NCI-H2081 (cell line): ENCODE measurements around the gene IMMP2L.

Experiments used
- DNase-seq, 2 experiments: peaks; one replicate each; lab custom pipeline; 2025; lab: John Stamatoyannopoulos, UW

IMMP2L gene

DNA sequence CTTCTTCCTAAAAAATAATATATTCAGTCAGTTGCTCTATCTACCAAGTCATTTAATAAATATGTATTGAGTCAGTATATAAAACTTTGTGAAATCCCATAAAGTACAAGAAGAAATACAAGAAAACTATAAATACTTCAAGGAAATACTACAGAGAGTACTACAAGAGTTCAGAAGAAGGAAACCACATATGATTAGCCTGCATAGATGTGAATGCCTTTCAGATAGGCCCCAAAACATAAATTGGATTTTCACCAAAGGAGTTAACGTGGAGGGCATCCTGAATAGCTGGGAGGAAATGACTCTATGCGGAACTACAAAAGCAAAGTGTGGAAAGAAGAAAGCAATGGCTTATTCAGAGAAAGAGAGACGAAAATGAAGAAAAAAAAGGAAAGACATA lies 351.3 kb downstream of the IMMP2L start:
- DNase-seq = no peak

DNA sequence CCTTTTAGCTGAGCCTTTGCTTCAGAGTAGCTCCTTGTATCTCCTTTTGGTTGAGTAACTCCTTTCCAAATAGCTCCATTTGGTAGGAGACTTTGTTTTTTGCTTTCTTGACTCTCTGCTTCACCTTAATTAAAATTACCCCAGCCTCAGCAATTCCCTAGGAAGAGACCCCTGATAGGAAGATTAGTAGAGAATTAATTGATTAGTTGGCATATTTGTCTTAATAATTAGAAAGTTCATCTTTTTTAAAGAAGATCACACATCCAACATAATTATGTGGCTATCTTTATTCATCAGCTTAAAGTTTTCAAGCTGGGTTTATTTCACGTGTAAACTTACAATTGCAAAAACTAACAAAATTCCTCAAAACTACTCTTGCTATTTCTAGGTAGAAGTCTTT lies 352.2 kb downstream of the IMMP2L start:
- DNase-seq = no peak

DNA sequence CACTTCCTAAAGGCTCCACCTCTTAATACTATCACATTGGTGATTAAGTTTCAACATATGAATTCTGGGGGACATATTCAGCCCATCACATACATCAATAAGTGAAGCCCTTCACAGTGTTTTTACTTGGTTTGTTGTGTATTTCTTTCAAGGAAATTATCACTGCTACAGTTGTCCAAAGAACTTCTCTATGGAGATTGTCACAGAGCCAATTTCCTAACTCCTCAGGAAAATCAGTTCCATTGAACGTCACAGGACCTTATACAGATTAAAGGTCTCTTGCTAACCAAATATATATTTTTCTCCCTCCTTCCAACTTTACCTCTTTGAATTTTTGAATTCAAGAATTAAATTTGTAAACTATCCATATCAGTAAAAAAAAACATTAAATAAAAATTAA lies 357.0 kb downstream of the IMMP2L start:
- no peak for DNase-seq

DNA sequence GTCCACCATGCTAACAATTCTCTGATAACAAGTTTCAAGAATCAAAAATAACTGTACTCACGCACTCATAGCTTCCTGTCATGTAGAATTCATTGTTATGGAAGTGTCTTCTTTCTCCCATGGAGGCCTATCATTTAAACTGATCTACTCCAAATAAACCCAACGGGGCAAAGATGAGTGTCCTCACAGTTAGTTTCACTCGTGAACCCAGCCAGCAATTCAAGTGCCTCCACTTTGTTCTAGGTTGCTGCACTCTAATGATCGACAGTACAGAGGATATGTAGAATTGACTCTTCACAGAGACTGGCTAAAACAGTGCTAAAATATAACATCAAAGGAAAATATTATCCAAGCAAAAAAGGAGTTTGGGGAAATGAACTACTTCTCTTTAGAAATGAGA lies 360.0 kb downstream of the IMMP2L start:
- no peak for DNase-seq

DNA sequence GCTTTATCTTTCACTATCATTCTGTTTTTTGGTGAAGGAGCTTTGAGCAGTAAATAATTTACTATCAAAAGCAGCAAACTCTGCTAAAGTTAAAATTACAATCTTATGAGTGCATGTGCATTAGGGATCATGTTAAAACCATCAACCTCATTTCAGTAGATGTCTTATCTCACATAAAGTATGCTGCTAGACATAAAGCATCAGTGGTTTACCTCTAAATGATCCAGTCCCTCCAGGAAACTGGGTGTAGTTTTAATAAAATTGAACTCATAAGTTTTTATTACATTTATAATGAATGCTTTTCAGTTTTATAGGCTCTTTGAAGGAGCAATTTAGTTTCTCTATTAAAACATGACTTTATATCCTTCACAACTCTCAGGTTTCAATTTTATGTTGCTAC lies 362.6 kb downstream of the IMMP2L start:
- DNase-seq = no peak

DNA sequence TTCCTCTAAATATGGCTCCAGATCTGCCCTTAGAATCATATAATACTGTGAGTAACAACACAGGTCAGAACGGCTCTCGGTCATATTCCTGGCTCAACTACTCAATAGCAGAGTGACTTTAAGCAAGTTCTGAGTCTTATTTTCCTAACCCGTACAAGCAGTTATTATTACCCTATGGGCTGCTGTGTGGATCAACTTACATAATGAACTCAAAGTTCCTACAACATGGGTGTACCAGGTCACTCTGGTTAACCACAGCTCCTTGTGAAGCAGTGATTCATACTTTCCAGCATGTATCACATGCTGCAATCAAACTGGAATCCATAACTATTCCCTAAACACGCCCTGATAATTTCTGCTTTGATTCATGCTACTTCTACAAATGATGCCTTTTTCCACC lies 364.0 kb downstream of the IMMP2L start:
- no peak for DNase-seq

DNA sequence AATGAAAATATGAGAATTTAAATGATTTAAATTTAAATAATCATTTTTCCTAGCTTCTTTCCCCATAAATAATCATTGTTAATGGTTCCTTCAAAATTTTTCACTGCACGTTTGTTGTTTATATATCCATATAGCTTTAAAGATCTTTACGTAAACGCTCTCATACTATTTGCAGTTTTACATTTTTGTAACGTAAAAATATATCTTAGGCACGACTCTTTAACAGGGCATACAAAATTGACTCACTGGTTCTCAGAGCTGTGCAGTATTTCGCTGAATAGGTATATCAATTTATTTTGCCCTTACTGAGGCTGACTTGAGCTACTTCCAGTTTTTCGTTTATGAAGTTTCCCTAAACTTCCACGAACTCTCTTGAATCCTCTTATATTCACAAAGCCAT lies 365.6 kb downstream of the IMMP2L start:
- no peak for DNase-seq

DNA sequence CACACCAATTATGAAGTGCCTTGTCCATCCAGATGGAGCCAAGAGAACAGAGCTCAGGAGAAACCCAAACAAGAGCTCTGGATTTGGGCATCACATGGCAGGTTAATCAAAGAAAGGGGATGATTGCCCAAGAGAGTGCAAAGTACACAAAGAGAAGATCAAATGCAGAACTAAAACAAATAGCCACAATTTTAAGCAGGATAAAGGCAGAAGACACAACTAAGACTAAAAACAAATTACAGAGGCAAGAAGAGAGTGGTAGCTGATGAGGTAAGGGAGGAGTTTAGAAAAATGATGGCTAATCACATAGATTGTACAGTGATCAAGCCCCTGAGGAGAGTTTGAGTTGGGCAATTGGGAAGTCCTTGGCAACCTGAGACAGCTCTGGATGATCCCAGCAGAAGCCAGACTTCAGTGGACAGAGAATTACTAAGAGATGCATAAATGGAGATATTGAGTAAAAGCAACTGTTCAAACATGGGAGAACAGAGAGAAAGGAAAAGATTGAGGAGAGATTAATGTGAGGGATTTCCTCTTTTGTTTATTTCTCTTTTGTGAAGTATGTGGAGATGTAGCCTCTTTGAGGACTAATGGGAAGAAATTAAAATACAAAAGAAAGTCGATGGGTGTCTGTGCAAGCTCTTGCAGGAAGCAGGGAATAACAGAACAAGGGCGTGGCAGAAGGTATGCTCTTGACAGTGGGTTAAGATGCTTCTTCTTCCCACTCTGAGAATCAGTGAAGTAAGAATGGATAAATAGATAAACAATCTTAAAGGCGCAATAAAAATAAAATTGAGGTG lies 369.5 kb downstream of the IMMP2L start:
- no peak for DNase-seq

DNA sequence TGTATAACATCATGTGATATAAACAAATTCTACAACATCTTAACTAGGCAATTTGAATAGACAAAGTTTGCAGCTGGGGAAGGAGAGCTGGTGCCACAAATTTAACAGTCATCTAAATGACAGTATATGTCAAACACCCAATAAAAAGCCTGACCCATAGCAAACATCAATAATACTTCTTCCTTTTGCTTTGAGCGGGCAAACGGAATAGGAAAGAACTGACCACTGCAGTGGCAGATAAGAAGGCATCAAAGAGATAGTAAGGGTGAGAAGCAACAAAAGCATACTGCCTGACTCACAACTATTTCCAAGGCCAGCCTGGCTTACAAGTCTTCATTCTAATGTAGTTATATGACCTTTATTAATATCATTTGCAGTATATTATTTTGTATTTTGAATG lies 371.5 kb downstream of the IMMP2L start:
- no peak for DNase-seq

DNA sequence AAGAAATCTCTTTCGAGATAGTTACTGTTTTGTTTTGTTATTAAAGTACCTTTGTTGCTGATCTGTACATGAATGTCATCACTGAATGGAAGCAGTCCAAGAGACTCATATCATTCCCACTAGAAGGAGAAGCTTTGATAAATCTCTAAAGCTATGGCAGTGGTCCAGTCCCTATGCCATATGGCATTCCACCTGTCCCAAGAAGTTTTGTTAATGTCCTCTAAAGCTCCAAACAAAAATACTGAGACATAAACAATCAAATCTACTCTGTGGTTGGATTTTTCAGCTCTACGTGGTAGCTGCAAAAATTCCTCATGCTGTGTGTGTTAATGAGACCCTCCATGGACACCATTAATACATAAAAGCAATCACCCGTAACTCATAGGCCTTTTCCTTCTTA lies 377.3 kb downstream of the IMMP2L start:
- no peak for DNase-seq

DNA sequence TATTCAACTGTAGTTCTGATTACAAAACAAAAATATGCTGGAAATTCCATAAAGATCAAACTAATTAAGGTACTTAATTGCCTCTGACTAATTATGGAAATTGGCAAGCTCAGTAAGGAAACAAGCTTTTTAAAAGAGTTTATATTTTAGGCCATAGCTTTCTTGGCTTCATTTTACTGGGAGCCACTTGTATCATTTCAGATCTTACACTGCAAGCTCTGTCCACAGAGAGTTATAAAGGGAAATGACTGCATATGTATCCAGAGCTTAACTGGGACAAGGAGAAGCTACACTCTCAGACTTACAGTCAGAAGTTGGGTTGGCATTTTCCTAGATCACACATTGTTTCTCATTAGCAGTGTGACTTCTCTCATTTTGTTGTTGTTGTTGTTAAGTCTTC lies 379.0 kb downstream of the IMMP2L start:
- no peak for DNase-seq

DNA sequence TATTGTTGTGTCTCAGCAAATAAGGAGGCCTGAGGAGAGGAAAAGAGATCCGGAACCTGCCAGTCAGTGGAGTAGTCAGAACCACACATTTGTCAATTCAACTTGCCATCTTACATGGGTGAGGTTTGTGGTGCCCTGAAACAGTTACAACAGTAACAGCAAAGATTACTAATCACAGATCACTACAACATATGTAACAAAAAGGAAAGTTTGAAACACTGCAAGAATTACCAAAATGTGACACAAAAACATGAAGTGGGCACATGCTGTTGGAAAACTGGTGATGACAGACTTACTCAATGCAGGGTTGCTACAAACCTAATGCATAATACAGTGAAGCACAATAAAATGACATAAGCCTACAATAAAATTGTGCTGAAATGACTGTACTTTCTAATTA lies 382.0 kb downstream of the IMMP2L start:
- DNase-seq = no peak

DNA sequence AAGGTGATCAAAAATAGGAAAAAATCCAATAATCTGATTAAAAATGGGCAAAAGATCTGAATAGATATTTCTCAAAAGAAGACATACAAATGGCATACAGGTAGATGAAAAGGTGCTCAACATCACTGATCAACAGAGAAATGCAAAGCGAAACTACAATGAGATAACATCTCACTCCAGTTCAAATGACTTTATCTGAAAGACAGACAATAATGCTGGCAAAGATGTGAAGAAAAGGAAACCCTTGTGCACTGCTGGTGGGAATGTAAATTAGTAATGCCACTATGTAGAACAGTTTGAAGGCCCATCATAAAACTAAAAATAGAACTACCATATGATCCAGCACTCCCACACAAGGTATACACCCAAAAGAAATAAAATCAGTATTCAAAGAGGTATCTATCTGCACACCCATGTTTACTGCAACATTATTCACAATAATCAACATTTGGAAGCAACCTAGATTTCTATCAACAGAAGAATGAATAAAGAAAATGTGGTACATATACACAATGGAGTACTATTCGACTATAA lies 386.3 kb downstream of the IMMP2L start:
- no peak for DNase-seq

DNA sequence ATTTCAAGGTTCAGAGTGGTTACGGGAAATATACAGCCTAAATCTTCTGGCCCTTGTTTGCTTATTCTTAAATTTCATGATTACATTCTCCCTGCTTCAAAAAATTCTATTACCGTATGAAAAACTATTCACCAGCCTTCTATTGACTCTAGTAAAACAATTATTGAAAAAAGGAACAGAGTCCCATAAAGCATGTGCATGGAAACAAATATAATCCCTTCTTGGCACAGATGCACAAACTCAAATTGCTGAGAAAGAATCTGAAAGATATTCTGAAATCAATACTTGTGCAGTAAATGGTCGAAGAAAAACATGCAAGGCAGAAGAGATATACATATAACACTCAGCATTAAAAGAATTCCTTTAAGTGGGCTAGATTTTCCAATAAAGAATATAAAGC lies 387.8 kb downstream of the IMMP2L start:
- peak in 1 of 2 experiments; percentile 57 for DNase-seq

DNA sequence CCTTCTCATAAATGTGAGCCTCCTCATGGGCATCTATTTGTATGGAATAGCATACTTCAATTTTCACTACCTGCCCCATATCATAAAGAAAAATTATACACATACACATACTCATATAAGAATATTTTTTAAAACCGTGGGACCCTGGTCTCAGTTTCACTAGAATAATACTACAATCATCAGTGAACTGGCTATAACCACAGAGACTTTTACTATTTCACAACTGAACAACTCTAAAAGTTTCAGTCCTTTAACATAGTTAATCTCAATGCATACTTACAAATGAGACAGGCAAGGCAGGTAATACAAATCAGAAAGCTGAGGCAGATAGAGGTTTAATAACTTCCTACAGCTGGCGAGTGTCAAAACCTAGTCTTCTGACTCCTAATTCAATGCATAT lies 388.3 kb downstream of the IMMP2L start:
- peak in 1 of 2 experiments; percentile 57 for DNase-seq

DNA sequence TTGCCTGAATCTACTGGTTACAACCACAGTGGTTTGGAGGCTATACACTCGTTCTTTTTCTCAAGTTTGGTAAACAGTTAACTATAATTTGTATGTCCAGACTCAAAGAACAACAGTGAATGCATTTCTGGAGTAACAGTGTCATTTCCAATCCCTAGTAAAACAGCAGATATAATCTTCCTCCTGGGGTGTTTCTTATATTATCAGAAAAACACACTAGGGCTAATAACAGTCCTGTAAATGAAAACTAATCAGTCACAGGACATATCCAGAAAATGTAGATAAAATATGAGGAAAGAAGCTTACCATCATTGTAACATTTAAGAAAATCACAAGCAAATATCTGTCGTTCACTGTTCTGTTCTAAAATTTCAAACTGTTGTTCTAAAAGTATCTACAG lies 388.8 kb downstream of the IMMP2L start:
- DNase-seq = no peak

DNA sequence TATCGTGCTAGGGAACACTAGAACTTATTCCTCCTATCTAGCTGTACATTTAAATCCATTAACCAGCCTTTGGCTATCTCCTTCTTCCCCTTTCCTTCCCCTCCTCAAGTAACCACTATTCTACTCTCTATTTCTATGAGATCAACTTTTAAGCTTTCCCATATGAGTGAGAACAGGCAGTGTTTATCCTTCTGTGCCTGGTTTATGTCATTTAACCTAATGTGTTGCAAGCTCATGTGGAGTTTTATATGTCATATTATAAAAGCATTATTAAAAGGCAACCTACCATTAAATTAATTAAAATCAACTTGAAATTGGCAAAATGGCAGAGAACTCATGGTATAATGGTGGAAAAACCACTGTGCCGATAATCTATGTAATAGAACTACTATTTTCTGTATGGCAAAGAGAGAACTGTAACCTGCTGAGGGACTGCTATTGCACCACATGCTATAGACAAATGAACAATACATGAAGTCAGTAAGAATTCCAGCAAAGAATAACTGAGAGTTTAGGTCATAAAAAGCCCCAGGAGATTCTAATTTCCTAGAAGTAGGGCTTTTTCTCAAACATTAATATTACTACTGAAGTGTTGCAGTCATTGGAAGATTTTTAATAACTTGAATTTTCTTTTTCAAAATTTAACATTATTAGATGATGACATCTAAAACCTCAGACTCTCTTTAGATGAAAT lies 389.6 kb downstream of the IMMP2L start:
- DNase-seq = peak in 1 of 2 experiments; percentile 41

DNA sequence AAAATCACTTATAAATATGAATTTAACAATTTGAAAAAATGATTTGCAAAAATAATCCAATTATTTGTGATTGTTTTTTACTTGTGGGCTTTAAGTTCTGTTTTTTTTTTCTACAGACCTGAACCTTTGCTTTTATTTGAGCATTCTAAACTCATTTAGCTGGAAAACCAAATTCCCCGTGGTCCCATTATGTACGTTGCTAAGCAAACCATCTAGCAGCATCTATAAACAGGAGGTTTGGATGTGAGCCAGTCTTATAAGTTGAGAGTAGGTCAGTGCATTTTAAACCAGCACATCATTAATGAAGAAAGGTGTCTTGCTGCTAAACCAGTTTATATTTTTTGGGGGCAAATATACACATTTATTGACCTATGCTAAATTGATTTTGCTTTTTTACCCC lies 394.1 kb downstream of the IMMP2L start:
- DNase-seq = peak; percentile 87 to 95

DNA sequence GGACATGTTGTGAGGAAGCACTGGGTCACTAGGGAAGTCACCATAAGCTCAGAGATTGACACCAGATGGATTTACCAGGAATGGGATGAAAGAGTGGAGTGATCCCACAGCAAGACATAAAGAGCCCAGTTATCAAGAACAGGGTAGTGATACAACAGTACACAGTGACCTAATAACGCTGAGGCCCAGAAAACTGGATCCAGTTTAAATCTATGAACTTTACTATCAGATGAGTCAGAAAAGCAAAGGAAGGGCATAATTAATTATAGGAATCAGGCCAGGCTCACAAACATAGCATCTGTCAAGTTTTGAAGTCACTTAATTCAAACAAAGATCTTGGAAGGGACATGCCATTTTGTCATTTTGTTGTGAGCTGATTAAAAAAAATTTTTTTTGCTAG lies 397.9 kb downstream of the IMMP2L start:
- no peak for DNase-seq

DNA sequence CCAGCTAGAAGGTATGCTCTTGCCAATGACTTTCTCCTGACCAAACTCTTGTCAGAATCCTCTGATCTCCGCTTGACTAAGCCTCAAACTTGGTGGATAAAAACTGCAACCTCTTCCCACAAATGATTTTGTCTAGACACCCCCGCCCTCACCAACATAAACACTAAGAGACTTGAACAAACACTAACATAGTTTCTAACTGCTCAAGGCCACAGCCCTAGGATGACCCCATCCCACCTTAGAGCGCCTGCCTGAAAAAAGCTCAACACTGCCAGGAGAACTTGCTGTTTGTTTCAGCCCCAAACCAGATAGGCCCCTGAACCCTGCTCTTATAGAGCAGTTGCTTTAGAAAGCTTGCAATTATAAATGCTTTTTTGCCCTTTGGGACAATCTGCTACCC lies 399.6 kb downstream of the IMMP2L start:
- DNase-seq = no peak

DNA sequence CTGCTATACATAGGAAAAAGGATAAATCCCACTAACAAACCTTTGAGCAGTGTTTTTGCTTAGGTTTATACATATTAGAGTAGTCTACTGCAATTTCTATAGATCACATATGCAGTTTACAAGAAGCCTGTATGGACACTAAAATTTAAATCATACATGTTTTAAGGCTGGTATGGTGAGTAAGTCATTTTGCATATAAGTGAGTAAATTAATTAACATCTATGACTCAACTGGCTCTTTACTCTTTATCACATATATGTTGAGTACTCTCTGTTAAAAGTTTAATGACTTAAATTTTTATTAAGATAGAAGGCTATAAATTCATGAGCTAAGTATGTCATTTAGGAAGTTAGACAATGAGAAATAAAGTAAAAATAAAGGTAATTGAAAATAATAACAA lies 402.0 kb downstream of the IMMP2L start:
- no peak for DNase-seq

DNA sequence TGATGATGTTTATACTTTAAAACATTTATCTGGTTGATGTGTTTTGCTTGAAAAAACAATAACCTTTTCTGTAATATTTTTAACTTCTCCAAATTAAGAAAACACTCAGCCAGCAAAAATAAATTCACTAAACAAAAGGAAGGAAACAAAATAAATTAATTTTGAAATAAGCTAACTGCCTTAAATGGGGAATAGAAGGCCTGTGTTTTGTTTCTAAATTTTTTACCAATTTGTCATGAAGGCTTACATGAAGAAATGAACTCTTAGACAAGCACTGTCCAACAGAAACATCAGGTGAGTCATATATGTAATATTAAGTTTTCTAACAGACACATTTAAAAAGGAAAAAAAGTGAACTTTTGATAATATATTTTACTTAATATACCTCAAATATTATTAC lies 402.9 kb downstream of the IMMP2L start:
- DNase-seq = no peak

DNA sequence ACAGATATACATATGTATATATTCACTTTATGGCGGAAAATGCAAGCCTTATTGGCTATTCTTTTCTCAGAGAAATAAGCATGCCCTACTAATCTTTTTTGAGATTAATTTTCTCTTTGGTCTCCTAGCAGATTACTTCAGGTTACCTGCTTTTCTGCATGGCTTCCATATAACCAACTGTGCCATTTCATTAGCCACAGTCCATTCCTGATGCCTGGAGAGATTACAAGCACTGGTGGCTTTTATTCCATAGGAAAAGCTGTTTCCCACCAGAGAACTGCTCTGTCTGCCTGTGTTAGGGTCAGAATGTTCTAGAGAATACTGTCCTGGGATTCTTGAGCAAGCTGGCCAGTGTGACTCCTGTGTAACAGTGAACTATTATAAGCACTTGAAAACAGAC lies 411.6 kb downstream of the IMMP2L start:
- no peak for DNase-seq
